Effector CD4-positive, alpha-beta T cell (primary cell): Measurements from ENCODE around the gene ERP44.

Experiments used
- DNase-seq: peaks from one replicate; pipeline ENCODE4 v3.0.0-alpha.2; 2020

ERP44 gene

DNA sequence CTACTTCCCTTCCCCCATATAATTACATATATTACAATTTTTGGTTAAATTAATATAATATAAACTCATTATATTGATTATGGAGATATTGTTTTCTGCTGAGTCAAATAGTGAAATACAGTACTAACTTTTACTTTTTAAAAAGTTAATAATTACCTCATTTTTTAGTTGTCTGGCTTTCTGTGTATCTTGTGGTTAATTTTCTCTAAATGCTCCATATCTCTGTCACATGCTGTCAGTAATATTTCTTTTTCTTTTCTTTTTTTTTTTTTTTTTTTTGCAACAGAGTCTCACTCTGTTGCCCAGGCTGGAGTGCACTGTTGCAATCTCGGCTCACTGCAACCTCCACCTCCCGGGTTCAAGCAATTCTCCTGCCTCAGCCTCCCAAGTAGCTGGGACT lies 169.1 kb downstream of the ERP44 start:
- no peak for DNase-seq
